Measurements from ENCODE around the gene DNM1.

Gene DNM1

DNA sequence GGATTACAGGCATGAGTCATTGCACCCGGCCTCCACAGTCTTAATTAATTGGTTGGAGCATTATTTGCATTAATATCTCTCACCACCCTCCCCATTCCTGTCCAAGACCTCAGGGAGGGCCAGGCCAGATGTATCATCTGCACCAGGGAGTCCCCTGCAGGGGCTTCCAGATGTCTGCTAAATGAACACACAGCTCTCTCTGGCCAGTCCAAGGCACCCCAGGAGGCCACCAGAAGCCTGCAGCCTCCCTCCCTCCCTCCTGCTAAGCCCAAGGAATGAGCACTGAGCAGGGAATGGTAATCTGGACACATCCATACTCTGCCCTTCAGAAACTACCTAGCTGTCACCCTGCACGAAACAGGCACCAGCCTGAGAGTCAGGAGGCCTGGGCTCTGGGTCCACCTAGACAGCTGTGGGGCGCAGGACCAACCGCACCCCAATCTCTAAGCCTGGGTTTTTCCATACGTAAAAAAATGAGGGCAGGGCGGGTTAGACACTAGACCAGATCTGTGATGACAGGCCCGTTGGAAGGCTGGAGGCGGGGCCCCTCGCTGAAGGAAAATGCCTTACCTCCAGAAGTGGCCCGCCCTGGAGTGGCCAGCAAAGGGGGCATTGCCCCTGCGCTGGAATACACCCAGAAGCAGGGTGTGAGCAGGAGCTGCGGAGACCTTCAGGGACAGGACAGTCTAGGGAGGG is 20.1 kb upstream of the DNM1 start:
- ChIA-PET CTCF (interaction anchor here (0.6 to 0.9 kb wide), 3 partner anchors 12 to 90 kb away, joined by 3 to 4 read pairs (median 3); no protein-coding TSS in a partner anchor), POLR2A (ENCODE audit: low non-redundant PET) (interaction anchor here (0.7 to 1.2 kb wide), 2 partner anchors 10 to 57 kb away, joined by 3 read pairs; no protein-coding TSS in a partner anchor)
- H3K27ac ChIP-seq = peak overlapping the region; percentile 7
- DNase-seq (ENCODE audit: low spot score) = no peak
- TF ChIP-seq, protein P1, sequence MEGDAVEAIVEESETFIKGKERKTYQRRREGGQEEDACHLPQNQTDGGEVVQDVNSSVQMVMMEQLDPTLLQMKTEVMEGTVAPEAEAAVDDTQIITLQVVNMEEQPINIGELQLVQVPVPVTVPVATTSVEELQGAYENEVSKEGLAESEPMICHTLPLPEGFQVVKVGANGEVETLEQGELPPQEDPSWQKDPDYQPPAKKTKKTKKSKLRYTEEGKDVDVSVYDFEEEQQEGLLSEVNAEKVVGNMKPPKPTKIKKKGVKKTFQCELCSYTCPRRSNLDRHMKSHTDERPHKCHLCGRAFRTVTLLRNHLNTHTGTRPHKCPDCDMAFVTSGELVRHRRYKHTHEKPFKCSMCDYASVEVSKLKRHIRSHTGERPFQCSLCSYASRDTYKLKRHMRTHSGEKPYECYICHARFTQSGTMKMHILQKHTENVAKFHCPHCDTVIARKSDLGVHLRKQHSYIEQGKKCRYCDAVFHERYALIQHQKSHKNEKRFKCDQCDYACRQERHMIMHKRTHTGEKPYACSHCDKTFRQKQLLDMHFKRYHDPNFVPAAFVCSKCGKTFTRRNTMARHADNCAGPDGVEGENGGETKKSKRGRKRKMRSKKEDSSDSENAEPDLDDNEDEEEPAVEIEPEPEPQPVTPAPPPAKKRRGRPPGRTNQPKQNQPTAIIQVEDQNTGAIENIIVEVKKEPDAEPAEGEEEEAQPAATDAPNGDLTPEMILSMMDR (conservative IDR thresholded peaks at IDR 0.05; ENCODE audit: low read depth) = no peak

DNA sequence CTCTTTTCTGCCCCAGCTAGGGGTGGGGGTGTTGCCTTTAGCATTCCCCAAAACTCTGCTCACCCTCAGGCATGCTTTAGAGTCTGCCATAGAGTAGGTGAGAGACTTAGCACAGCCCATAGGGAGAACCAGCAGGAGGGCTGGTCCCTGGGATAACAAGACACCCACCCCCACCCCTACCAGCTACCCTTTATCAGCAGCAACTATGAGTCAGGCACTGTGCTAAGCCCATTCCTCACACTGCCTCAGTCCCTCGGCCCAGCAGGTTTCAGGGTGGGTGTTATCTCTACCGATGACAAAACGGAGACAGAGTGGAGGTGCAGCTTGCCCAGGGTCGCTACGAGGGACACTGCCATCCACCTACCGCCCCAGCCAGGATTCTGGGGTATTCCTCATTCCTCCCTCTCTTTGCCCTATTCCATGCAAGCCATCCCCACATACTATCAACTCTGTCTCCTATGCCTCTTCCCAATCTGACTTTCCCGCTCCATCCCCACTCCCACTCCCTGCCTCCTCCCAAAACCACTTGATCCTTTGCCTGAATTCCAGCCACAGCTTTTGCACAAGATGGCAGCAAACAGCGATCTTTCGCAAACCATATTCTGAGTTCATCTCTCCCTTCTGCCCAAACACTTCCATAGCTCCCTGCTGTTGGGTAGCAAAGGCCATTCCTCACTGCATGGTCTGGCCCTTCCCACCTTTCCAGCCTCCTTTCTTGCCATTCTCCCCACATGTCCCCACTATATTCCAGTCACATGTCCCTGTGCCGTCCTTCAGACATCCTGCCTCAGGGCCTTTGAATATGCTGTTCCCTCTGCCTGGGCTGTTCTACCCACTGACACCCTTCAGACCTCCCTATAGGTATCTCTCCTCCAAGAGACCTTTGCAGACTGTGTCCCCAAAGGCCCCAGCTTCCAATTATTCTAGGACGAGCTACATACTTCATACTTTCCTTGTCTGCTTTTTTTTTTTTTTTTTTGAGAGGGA is 16.9 kb upstream of the DNM1 start:
- TF ChIP-seq, protein P1 (conservative IDR thresholded peaks at IDR 0.05; ENCODE audit: low read depth) = no peak
- ChIA-PET POLR2A (ENCODE audit: low non-redundant PET) (interaction anchor here (0.6 to 1.2 kb wide), 2 partner anchors 24 to 1321 kb away, joined by 3 to 6 read pairs; no protein-coding TSS in a partner anchor), CTCF (interaction anchor here (0.5 kb wide), 1 partner anchor 144 kb away, joined by 3 read pairs; no protein-coding TSS in a partner anchor)

DNA sequence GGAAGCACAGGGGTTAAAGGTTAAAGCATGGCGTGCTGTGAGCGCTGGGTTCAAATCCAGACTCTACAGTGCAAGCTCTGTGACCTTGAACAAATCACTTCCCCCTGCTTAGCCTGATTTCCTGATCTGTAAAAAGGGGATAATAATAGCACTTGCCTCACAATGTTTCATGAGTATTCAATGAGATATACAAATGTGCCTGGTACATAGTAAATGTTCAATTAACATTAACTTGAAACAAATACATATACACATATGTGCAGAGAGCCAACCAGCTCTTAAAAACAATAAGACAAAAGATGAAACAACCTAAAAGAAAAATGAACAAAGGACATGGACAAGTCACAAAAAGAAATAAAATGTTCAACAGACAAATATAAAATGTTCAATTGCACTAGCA is 15.8 kb upstream of the DNM1 start:
- TF ChIP-seq, protein P1 (conservative IDR thresholded peaks at IDR 0.05; ENCODE audit: low read depth) = no peak
- POLR2A ChIA-PET (ENCODE audit: low non-redundant PET) = interaction anchor here (0.6 to 1.0 kb wide), 2 partner anchors 12 to 1322 kb away, joined by 3 read pairs; no protein-coding TSS in a partner anchor
- CTCF ChIA-PET = interaction anchor here (0.5 to 0.7 kb wide), 4 partner anchors 9 to 141 kb away, joined by 3 to 4 read pairs (median 4); no protein-coding TSS in a partner anchor
- H3K27ac ChIP-seq = no peak overlapping the region
- no peak for DNase-seq (ENCODE audit: low spot score)

More for the DNA sequence above, 16.9 kb upstream of the DNM1 start:
- no peak for DNase-seq (ENCODE audit: low spot score)
- H3K27ac ChIP-seq = no peak overlapping the region

DNA sequence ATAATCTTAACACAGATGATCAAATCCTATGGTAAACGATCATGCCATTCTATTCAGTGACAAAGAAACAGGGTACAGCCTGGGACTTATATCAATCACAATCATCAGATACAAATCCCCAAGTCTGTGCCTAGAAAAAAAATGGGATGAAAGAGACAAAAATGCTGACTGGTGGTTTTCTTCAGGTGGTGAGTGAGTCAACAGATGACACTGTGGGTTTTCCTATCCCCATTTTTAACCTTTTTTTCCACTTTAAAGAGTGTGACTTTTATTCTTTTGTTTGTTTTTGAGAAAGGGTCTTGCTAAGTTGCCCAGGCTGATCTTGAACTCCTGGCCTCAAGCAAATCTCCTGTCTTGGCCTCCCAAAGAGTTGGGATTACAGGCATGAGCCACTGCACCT is 15.0 kb upstream of the DNM1 start:
- CTCF ChIA-PET = interaction anchor here (0.6 to 1.5 kb wide), 3 partner anchors 10 to 71 kb away, joined by 3 to 4 read pairs (median 4); no protein-coding TSS in a partner anchor
- DNase-seq (ENCODE audit: low spot score) = no peak

DNA sequence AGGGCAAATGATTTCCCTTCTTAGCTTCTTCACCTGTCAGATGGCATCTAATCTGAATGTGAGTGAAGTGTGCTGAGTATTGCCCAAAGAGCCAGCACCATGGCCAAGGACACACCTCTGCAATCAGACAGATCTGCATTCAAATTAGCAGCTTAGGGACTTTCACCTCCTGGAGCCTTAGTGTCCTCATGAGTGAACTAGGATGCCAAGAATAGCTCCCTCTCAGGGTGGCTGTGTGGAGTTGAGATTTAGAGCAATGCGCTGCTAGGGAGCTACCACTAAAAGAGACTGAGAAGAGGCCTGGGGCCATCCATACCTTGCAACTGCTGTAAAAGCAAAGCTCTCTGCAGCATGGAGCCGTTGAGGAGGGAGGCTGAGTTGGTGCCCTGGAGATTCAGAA is 13.2 kb upstream of the DNM1 start:
- no peak for DNase-seq (ENCODE audit: low spot score)
- H3K27ac ChIP-seq = peak overlapping the region; percentile 89
- TF ChIP-seq, protein P1 (conservative IDR thresholded peaks at IDR 0.05; ENCODE audit: low read depth) = no peak
- POLR2A ChIA-PET (ENCODE audit: low non-redundant PET) = interaction anchor here (0.5 to 1.1 kb wide), 4 partner anchors 11 to 1328 kb away, joined by 4 to 9 read pairs (median 6); no protein-coding TSS in a partner anchor
- CTCF ChIA-PET = interaction anchor here (0.5 to 1.5 kb wide), 8 partner anchors 11 to 1255 kb away, joined by 3 to 8 read pairs (median 4); no protein-coding TSS in a partner anchor

More for the DNA sequence above, 15.0 kb upstream of the DNM1 start:
- TF ChIP-seq, protein P1 (conservative IDR thresholded peaks at IDR 0.05; ENCODE audit: low read depth) = no peak
- POLR2A ChIA-PET (ENCODE audit: low non-redundant PET) = interaction anchor here (1.0 kb wide), 1 partner anchor 13 kb away, joined by 3 read pairs; no protein-coding TSS in a partner anchor
- peak overlapping the region; percentile 26 for H3K27ac ChIP-seq

Measured in RWPE1 (cell line).